Nephron (organoid): ENCODE results near the gene HINT2.
A peak's percentile ranks its signal among the peaks of the same experiment; 100 is the strongest.

ENCODE experiments used
- H3K27ac Mint-ChIP-seq, 3 experiments: 2 replicates each; pipeline ENCODE4 v1.8.0; 2020; ENCODE audit warnings: mixed read lengths in 3 of 3, mild to moderate bottlenecking in 2 of 3, moderate library complexity in 1 of 3
- H3K27me3 Mint-ChIP-seq: 2 replicates; pipeline ENCODE4 v1.8.0; 2021; ENCODE audit warnings: low read depth, mild to moderate bottlenecking, moderate library complexity, mixed read lengths
- H3K36me3 Mint-ChIP-seq: 2 replicates; pipeline ENCODE4 v1.8.0; 2020; ENCODE audit warnings: low read depth, mixed read lengths
- H3K4me1 Mint-ChIP-seq: 2 replicates; pipeline ENCODE4 v1.8.0; 2020; ENCODE audit warnings: mixed read lengths
- H3K4me3 Mint-ChIP-seq, 3 experiments: 2 replicates each; pipeline ENCODE4 v1.8.0; 2020; ENCODE audit warnings: mild to moderate bottlenecking in 3 of 3, mixed read lengths in 3 of 3, moderate library complexity in 2 of 3
- H3K9me3 Mint-ChIP-seq: 2 replicates; pipeline ENCODE4 v1.8.0; 2020; ENCODE audit warnings: mixed read lengths
- CTCF ChIP-seq, 3 experiments: fragments of 200-600 bp; sonication (generic); IDR thresholded peaks; one replicate each; pipeline ENCODE4 v1.5.0; 2021; ENCODE audit warnings: antibody characterized with exemption in 3 of 3; ENCODE audit not compliant: unreplicated experiment in 3 of 3

Gene HINT2

GRCh38 chr9:35813434-35814105 lies 1.3 kb downstream of the HINT2 start:
- peak; percentile 21 to 37 (median 33) for TF ChIP-seq CTCF (IDR thresholded peaks at IDR 0.05; ENCODE audit: unreplicated experiment in 3 of 3)
- Mint-ChIP-seq H3K36me3 (no peaks in the 10 kb centered on the region), H3K27me3 (no peaks in the 10 kb centered on the region), H3K9me3 (no peaks in the 10 kb centered on the region), H3K4me3 (peak overlapping the region; percentile 86 to 94 (median 92)), H3K4me1 (peaks cover 36% of the 10 kb centered on the region), H3K27ac (peak overlapping the region; percentile 77 to 97 (median 86))

GRCh38 chr9:35812025-35812602 lies 2.7 kb downstream of the HINT2 start, which contains the start of gene SPAG8:
Gene SPAG8, minus strand, starts transcription at chr9:35812262. Its CDS starts 115 bp downstream, at chr9:35812147.
- H3K27ac Mint-ChIP-seq, result peak within 1 kb of the TSS; percentile 97 to 99 (median 98)
- TF ChIP-seq CTCF (IDR thresholded peaks at IDR 0.05; ENCODE audit: unreplicated experiment in 3 of 3), result no peak
- H3K4me3 Mint-ChIP-seq, result peak within 1 kb of the TSS; percentile 86 to 94 (median 92)
- peaks cover 7% of the 10 kb centered on the region for H3K36me3 Mint-ChIP-seq
- H3K4me1 Mint-ChIP-seq, result peaks cover 36% of the 10 kb centered on the region
- H3K9me3 Mint-ChIP-seq, result no peaks in the 10 kb centered on the region
- no peaks in the 10 kb centered on the region for H3K27me3 Mint-ChIP-seq

GRCh38 chr9:35811381-35812024 lies 3.3 kb downstream of the HINT2 start:
- TF ChIP-seq CTCF (IDR thresholded peaks at IDR 0.05; ENCODE audit: unreplicated experiment in 3 of 3), result no peak
- peak overlapping the region; percentile 97 to 99 (median 98) for H3K27ac Mint-ChIP-seq
- H3K4me1 Mint-ChIP-seq, result peaks cover 36% of the 10 kb centered on the region
- no peaks in the 10 kb centered on the region for H3K9me3 Mint-ChIP-seq
- H3K4me3 Mint-ChIP-seq, result peak overlapping the region; percentile 86 to 94 (median 92)
- H3K27me3 Mint-ChIP-seq, result no peaks in the 10 kb centered on the region
- H3K36me3 Mint-ChIP-seq, result peaks cover 12% of the 10 kb centered on the region

GRCh38 chr9:35810122-35810521 lies 4.7 kb downstream of the HINT2 start:
- Mint-ChIP-seq H3K27me3 (no peaks in the 10 kb centered on the region), H3K9me3 (no peaks in the 10 kb centered on the region), H3K4me3 (no peak overlapping the region), H3K4me1 (peaks cover 29% of the 10 kb centered on the region), H3K36me3 (peaks cover 25% of the 10 kb centered on the region), H3K27ac (no peak overlapping the region)
- no peak for TF ChIP-seq CTCF (IDR thresholded peaks at IDR 0.05; ENCODE audit: unreplicated experiment in 3 of 3)

GRCh38 chr9:35808433-35808832 lies 6.4 kb downstream of the HINT2 start:
- Mint-ChIP-seq H3K4me3 (no peak overlapping the region), H3K27ac (no peak overlapping the region), H3K9me3 (no peaks in the 10 kb centered on the region), H3K4me1 (peaks cover 16% of the 10 kb centered on the region), H3K27me3 (no peaks in the 10 kb centered on the region), H3K36me3 (peaks cover 28% of the 10 kb centered on the region)
- TF ChIP-seq CTCF (IDR thresholded peaks at IDR 0.05; ENCODE audit: unreplicated experiment in 3 of 3), result no peak
